Amygdala (tissue), 56 donors: Measurements from ENCODE around the gene FLCN.
"Not testable (repeated sequence)": the region's sequence is repeated elsewhere in the genome, so short reads cannot be mapped to it uniquely, and the experiment has no call there.

ENCODE experiments used
- DNase-seq, 56 donors: peaks; one replicate each; lab custom pipeline; 2025; lab: John Stamatoyannopoulos, UW

Gene FLCN

DNA sequence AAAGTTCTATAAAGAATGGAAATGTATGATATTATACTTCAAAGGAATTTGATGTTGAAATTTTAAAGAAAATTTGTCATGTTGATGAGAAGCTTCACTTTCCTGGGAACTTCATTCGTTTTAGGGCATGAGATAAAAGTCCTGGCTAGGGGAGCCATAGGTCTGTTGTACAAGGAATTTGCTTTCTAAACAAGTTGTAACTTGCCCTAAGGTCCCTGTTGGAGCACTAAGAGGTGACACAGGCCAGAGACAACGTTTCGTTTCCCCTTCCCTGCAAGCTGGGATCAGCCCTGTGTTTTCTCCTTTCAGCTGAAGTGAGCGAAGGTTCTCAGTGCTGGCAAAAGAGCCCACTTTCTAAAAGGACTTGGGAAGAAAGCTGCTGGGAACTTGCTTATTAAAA is 47.4 kb downstream of the FLCN start:
- DNase-seq: no peak

DNA sequence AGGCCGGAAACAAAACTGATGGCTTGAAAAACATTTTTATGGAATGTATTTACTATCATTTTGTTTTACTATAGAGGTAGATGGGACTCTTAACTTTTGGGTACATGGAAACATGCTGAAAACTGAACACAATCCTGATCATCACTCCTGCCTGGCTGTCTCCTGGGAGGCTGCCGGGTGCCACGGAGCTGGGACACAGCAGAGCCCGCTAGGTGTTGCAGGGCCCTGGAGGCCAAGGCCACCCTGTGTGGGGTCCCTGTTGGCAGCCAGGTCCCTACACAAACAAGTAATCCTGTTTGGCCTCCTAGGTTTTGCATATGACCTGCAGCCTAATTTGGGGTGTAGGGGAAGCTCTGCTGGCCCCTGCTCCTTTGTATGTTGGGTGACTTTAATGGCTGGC is 48.4 kb downstream of the FLCN start:
- DNase-seq: no peak

DNA sequence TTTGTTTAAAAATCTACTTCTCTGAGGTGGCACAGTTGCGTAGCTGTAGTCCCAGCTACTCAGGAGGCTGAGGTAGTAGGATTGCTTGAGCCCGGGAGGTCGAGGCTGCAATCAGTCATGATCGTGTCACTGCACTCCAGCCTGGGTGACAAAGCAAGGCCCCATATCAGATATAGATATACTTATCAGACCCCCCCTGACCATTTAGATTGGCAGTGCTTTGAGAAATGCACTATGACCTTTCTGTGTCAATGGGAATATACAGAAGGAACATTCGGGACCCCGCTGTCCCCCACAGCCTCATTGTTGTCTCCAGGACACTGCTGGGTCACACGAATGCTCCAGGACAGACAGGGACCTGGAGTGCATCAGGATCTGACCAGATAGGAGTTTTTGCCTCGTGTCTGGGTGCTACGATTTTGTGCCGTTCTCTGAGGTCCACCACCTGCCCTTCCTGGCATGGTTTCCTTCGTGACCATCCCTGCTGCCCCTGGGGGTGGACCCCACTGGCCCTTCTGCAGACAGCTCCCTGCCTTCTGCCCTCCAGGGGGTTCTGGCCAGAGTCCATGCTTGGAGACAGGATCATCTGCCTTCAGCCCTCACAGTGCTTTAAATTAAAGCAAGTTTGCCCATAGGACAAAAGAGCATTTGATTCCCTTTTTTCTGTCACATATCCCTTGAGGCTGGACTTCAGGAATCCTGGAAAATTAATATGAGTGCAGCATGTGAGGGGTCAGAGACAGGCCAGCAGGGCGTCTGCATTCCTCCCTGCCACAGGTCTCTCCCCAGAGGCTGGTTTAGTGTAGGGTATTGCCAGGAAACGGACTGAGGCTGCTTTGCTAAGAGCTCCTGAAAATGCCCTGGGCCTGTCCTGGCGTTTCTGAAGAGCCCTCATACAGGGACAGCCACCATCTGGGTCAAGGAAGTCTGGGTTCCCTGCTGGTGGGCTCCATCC is 50.1 kb downstream of the FLCN start:
- no peak for DNase-seq

DNA sequence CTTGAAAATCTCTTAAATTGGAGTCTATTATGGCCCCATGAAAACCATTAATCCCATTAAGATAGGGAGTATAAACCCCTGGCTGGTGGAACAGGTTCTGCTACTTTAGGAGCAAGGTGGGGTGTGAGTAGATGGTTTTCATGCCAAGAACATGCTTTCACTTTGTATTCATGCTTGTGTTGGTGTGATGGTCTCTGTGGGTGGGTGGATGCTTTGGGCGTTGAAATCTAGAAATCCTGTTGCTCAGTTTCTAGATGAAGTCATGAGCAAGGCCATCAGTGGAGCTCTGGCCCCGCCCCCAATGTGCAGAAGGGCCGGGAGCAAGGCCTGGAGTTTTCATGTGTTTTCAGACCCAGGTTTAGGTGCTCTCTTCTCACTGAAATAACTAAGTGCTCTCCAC is 50.9 kb downstream of the FLCN start:
- DNase-seq: no peak

DNA sequence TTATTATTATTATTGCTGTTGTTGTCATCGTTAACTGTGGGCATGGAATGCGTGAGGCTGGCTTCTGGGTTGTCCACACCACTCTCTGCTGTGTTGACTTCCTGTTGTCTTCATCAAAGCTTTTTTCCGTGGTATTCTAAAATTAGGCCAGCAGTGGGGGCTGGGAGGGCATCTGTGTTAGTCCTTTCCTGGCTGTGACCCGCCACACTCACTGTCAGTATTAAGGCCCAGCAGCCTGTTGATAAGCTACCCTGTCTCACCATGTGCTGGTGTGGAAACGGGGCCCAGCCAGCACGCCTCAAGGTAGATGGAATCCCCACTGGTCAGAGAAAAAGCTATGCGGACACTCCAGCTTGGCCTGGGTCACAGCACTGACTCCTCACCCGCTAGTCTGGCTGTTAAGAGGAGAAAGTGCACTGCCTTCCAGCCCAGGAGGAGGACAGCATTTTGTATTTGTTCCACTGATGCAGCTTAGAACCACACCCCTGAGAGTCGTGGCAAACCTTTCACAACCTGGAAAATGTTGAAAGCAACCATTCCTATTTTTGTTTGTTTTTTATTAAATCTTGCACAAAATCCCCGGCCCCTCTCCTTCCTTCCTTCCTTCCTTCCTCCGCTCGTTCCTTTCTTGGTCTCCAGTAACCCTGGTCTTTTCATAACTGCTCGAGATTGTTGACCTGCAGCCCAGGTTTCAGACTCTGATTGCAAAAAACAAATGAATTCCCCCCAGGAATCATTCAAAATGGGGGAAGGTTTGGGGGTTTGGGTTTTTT is 51.8 kb downstream of the FLCN start:
- DNase-seq: not testable (repeated sequence)

DNA sequence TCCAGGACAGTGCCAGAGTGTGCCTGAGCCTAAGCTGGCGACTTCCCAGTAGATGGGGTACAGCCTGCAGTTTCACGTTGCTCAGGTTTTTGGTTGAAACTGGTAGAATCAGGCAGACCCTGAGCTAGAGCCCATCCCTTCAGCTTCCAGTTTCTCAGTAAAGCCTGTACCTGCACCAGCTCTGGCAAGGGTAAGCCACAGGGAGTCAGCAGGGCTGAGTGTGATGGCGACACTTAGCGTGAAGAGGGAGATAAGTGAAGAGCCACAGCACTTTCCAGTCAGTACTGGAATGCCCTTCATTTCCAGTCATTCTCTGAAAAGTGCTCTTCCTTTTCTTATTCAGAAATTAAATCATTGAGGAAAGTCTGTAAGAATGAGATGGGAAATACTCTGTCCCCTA is 53.2 kb downstream of the FLCN start:
- DNase-seq: no peak

DNA sequence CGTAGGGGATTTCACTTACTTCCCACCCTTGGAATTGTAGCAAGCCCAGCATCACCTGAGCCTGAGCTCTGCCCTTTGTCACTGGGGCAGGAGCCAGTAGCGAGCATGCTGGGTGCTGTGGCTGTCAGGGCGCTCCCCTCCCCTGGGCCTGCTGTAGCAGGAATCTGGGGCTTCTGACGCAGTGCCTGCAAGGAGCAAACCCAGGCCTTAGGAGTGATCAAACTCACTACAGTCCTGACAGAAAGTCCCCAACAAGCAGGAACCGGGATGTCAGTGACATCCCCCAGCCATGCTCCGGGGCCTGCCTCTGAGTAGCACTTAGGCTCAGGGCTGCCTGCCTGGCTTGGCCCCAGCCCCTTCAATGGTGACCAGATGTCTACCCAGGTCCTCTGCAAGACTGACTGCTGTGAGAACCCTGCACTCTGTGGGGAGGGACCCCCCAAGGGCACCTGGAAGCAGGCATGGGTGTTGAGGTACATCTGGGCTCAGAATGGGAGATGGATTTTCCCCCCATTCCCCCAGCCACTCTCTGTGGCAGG is 54.3 kb downstream of the FLCN start:
- no peak for DNase-seq

DNA sequence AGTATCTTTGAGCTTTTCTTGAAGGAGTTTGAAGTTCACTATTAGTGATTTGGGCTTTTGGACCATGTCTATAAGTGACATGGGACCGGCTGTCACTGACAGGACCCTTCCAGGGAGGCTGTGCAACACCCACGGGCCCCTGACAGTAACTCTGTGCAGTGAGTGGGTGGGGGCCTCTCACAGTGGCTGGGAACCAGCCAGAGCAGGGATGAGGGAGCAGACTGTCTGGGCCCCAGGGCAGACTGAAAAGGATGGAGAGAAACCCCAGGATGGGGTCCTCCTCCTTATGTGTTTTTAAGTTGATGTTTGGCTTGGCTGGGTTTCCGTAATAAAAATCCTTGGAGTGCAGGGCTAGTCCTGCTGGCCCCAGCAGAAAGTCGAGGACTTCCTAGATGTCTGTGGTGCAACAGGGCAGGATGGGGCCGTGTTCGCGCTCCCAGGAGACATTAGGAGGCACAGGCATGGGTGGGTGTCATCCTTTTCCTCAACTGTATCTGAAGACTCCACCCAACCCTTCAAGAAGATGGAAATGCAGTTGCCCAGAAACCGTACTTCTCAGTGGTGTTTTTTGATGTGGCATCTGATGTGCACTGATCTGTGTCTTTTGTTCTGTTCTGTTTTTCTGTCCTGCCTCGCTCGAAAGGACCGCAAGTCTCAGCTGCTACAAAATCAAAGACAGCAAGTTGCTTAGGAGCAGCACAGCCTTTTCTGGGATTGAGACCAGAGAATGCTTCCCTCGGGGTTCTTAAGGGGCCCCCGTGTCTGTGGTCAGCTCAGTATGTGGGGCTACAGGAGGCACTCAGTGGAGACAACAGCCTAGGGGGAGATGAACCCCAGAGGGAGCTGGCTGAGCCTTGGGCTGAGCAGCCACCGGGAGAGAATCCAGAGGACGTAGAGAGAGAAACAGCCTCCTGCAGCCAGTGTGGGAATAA is 55.0 kb downstream of the FLCN start:
- no peak for DNase-seq

DNA sequence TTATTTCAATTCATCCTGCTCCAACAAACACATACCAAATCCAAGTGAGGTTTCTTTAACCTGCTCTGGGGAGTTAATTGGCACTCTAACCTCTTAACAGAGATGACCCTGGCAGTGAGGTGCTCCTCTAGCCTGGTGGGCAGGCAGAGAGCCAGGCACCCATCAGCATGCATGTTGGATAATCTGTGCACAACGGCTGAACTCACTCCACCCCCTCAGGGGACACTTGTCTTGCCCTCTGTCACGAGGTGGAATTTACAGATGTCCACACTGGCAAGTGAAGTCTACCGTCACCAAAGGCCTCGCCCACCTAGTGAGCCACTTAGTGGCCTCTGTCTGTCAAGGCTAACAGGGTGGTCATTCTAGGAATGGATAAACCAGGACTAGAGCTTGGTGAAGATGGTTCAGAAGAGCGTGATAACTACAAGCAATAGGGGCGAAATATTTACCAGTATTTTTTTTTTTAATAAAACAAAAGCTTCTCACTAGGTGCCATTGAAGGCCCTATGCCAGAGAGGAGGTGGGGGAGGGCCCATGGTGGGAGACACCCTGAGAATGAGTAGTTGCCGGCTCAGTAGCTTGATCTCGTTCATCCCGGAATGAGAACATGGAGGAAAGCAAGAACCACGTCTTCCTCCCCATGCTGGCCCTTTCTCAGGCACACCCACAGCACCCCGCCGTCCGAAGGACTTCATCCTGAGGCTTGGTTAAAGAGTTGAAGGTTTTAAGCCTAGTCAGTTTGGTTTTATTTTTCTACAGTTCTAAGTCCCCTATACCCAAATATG is 56.0 kb downstream of the FLCN start:
- no peak for DNase-seq

DNA sequence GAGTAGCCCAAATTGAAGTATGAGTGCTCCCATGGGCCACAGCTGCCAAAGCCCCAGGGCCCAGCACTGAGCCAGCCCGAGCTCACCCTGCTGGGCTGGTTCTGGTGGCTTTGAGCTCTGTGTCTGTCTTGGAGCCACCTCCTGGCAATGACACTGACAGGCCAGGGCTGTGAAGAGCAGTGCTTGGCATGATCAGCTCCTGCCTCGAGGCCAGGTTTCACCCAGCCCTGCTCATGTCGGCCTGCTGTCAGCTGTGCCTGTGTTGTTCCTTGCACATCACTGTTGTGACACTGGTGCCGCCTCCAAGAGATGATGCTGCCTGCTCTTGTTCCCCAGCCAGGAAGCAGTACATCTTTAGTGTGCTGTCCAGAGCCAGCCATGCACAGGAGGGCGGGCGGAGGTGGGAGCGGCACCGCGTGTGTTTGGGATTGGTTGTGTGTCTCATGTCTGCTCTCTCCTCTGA is 56.8 kb downstream of the FLCN start:
- DNase-seq: peak in 9 of 56 donors; percentile 6 to 28 (median 20)

DNA sequence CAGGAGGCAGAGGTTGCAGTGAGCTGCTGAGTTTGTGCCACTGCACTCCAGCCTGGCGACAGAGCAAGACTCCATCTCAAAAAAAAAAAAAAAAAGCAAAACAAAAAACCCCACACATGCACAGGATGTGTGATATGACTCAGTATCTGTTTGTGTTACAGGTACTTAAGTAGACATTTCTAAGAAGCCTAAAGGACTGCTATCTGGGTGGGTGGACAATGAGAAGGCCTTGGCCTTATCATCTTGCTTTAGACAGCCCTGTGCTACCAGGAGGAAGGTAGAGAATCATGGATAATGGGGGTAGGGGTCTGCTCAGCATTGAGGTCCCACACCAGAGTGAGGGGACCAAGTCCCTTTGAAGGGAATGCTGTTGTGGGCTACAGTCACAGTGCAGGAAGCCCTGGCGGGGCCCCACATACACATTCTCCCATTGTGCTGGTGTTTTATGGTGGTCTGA is 57.6 kb downstream of the FLCN start:
- DNase-seq: no peak

DNA sequence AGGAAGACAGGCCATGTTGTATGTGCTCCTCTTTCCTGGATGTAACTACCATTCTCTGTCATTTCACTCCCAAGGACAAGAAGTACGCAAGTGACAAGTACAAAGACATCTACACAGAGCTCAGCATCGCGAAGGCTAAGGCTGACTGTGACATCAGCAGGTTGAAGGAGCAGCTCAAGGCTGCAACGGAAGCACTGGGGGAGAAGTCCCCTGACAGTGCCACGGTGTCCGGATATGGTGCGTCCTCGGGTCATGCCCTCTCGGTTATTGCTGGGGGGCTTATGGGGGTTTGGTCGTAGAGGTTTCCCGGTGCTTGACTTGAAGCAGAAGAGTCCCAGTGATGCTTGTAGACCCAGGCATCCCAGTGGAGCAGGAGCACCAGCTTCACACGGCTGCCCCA is 59.8 kb downstream of the FLCN start:
- no peak for DNase-seq

DNA sequence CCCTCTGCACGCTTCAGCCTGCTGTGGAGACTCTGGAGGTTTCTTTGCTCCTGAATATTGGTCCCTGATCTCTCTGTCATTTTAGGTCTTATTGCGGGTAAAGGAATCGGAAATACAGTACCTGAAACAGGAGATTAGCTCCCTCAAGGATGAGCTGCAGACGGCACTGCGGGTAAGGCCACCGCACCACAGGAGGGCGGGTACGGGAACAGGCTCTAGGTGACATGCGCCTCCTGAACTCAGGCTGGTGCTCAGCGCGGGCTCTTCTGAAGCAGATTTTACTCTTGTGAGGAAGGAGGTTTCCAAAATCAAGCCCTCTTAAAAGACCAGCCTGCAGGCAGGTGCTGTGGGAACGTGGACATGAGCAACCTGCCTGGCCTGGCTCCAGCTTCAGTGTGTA is 60.6 kb downstream of the FLCN start:
- no peak for DNase-seq

DNA sequence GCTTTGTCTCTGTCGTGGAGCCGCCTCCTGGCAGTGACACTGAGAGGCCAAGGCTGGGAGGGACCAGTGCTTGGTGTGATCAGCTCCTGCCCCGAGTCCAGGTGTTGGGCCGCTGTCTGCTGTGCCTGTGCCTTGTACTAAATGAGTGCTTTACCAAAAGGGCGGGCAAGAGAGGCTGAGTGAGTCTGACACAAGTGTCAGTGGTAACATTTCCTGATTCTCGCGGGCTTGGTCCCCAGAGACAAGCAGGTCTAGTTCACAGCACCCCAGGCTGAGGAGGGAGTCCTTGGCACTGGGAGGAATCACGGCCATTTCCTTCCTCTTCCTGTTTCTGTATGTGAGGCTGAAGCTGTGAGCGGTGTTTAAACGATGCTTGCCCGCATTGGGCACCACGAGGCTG is 61.1 kb downstream of the FLCN start:
- DNase-seq: no peak

DNA sequence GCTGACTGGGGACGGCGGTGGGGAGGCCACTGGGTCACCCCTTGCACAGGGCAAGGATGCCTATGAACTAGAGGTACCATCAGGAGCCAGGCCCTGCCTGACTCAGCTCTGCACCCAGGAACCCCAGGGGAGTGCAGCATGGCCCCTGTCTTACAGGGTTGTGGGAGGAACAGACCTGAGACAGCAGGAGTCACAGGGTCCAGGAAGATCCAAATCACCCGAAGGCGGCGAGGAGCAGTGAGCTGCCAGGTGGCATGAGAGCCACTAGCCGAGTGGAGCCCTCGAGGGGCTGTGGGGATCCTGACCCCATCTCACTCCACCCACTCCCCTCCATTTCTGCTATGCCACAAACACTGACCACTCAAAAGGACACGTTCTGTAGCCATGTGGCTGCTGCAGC is 61.6 kb downstream of the FLCN start:
- no peak for DNase-seq

DNA sequence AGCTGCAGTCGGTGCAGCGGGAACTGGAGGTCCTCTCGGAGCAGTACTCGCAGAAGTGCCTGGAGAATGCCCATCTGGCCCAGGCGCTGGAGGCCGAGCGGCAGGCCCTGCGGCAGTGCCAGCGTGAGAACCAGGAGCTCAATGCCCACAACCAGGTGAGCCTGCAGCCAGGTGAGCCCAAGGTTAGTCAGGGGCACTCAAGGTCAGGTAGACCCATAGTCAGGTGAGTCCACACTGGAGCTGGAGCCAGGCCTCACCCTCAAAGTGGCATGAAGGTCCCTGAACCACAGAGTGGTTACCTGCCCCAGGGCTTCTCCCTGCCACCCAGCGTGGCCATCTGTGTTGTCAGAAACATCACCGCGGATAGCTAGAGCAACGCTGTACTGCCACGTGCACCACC is 63.0 kb downstream of the FLCN start:
- no peak for DNase-seq

DNA sequence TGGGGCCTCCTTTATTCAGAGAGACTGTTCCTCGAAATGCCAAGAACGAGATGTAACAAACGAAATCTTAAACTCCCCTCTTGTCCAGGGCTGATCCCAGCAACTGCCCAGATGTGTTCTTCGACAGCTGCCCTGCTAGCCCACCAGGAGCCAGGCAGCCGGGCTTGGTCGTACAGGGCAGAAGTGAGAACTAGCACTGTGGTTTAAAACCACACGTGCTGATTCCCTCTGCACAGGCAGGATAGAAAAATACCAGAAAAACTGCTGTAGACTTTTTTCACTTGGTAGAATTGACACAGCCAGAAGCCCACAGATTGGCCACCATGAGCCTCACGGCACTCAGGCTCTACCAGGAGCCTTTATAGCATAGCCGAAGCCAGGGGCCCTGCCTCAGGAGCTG is 64.0 kb downstream of the FLCN start:
- no peak for DNase-seq

DNA sequence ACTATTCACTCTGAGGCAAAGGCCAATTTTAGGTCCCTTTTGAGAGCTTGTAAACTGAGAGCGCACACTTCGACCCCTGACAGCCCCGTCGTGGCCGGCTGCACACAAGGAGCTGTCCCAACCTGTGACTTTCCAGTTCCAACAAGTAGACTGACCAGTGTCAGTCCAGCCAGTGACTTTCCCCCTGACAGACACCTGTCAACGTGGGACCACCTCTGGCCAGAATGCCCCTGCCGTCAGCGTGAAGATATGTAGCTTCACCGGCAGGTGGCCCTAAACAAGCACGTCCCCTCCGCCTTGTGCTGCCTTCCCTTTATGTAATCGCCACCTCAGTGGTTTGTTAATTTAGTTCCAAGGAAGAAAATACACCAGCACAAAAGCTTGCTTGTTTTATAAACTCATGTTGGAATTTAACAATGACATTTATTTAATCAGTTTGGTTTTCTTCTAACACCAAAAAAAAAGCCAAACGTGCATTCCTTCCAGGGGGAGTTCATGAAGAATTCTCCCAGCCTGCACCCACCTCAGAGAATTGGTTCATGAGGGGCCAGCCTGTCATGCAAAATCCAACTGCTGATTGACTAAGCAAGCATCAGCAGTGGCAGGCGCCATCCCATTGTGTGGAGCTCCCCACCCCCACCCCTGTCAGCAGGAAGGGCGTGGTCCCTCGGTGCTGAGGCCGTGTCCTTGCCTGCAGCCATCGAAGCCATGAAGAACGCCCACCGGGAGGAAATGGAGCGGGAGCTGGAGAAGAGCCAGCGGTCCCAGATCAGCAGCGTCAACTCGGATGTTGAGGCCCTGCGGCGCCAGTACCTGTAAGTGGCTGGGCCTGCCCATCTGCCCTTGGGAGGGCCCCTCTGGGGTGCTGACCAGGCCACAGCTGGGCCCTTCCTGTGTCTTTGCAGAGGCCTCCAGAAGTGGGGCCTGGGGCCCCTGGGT is 64.7 kb downstream of the FLCN start:
- no peak for DNase-seq
